Astrocyte (in vitro differentiated cells and primary cell): ENCODE results near the gene RPUSD4.

ENCODE experiments used
- EZH2 ChIP-seq: IDR thresholded peaks from 2 replicates; pipeline ENCODE4 v1.6.1; 2012; ENCODE audit warnings: mild to moderate bottlenecking, low read length, inconsistent platforms; ENCODE audit not compliant: insufficient read depth
- TF ChIP-seq, protein P1 (sequence below): IDR thresholded peaks from 2 replicates; pipeline ENCODE4 v1.5.1; 2011; ENCODE audit warnings: low read depth, mild to moderate bottlenecking, inconsistent platforms, low read length, moderate library complexity; ENCODE audit not compliant: insufficient read depth

GRCh38 chr11:126175393-126175792, 36.1 kb downstream of the RPUSD4 start:
- TF ChIP-seq, protein P1, sequence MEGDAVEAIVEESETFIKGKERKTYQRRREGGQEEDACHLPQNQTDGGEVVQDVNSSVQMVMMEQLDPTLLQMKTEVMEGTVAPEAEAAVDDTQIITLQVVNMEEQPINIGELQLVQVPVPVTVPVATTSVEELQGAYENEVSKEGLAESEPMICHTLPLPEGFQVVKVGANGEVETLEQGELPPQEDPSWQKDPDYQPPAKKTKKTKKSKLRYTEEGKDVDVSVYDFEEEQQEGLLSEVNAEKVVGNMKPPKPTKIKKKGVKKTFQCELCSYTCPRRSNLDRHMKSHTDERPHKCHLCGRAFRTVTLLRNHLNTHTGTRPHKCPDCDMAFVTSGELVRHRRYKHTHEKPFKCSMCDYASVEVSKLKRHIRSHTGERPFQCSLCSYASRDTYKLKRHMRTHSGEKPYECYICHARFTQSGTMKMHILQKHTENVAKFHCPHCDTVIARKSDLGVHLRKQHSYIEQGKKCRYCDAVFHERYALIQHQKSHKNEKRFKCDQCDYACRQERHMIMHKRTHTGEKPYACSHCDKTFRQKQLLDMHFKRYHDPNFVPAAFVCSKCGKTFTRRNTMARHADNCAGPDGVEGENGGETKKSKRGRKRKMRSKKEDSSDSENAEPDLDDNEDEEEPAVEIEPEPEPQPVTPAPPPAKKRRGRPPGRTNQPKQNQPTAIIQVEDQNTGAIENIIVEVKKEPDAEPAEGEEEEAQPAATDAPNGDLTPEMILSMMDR = no peak
- TF ChIP-seq EZH2 = no peak
